B cell (primary cell): ENCODE measurements around the gene S100A3. TPM values are rescaled to one million over a fixed set of nuclear protein-coding genes. Genes with fewer than 3 reads are reported as not detected.

Experiments
- ATAC-seq: fragments of 200-7000 bp; cut with Tn5 transposase; one replicate; pipeline ENCODE4 v1.10.0; 2021; ENCODE audit warnings: low read depth, mild to moderate bottlenecking, moderate number of reproducible peaks, moderate library complexity
- CTCF ChIA-PET: fragments of 350-600 bp; sonication (Branson Sonifier 250); formaldehyde crosslinking; loops from one replicate; lab custom pipeline; 2021; ENCODE audit warnings: antibody characterized with exemption, inconsistent platforms; lab: Charles Lee
- POLR2A ChIA-PET: fragments of 350-600 bp; sonication (Branson Sonifier 250); formaldehyde crosslinking; loops from one replicate; lab custom pipeline; 2021; ENCODE audit warnings: antibody characterized with exemption; lab: Charles Lee
- DNase-seq: peaks from one replicate; pipeline ENCODE4 v3.0.0; 2013
- H2AFZ ChIP-seq: 2 replicates; pipeline ENCODE4 v1.6.1; 2012; ENCODE audit warnings: mild to moderate bottlenecking, low read depth, low read length; ENCODE audit not compliant: insufficient read depth, poor library complexity, severe bottlenecking
- H3K27ac ChIP-seq, 2 donors: 1 replicate in 1 of 2; 2 replicates in 1 of 2; pipeline ENCODE4 v1.5.1; 2012 to 2013; ENCODE audit warnings: low read length in 2 of 2, mild to moderate bottlenecking in 2 of 2, moderate library complexity in 1 of 2
- H3K27me3 ChIP-seq, 4 experiments: fragments of 200-600 bp in 1 of 4; sonication (generic) in 1 of 4; replicated peaks in 1 of 4; 1 replicate in 2 of 4; 2 replicates in 2 of 4; pipeline versions ENCODE4 v1.6.1 to v1.7.0; 2013 to 2016; ENCODE audit warnings: low read length in 3 of 4, mild to moderate bottlenecking in 2 of 4, mixed read lengths in 1 of 4, moderate library complexity in 1 of 4; ENCODE audit not compliant: insufficient read depth in 4 of 4, control insufficient read depth in 3 of 4; ENCODE audit errors: control extremely low read depth in 1 of 4
- H3K36me3 ChIP-seq, 2 experiments: replicated peaks in 1 of 2; 1 replicate in 1 of 2; 2 replicates in 1 of 2; pipeline versions ENCODE4 v1.6.1 to v1.7.1; 2013; ENCODE audit warnings: low read length in 1 of 2; ENCODE audit not compliant: insufficient read depth in 2 of 2, control insufficient read depth in 1 of 2; ENCODE audit errors: control extremely low read depth in 1 of 2, extremely low read depth in 1 of 2
- H3K4me1 ChIP-seq, 2 donors: fragments of 200-600 bp in 1 of 2; sonication (generic) in 1 of 2; 1 replicate in 1 of 2; 2 replicates in 1 of 2; pipeline versions ENCODE4 v1.5.1 to v1.6.1; 2013 to 2017; ENCODE audit warnings: low read length in 2 of 2; ENCODE audit not compliant: control insufficient read depth in 2 of 2, insufficient read depth in 2 of 2
- H3K4me2 ChIP-seq: replicated peaks from 2 replicates; pipeline ENCODE3; 2012; ENCODE audit warnings: mild to moderate bottlenecking, low read depth, low read length; ENCODE audit not compliant: poor library complexity, severe bottlenecking
- H3K4me3 ChIP-seq, 5 experiments: fragments of 200-600 bp in 1 of 5; sonication (generic) in 1 of 5; 1 replicate in 3 of 5; 2 replicates in 2 of 5; pipeline versions ENCODE4 v1.5.1 to v1.7.0; 2011 to 2016; ENCODE audit warnings: low read length in 4 of 5, mild to moderate bottlenecking in 4 of 5, low read depth in 2 of 5, control low read depth in 1 of 5, moderate library complexity in 1 of 5; ENCODE audit not compliant: insufficient read depth in 1 of 5; ENCODE audit errors: control extremely low read depth in 1 of 5, extremely low read depth in 1 of 5
- H3K79me2 ChIP-seq: fragments of 200-600 bp; sonication (generic); one replicate; pipeline ENCODE4 v1.6.0; 2016; ENCODE audit warnings: low read length; ENCODE audit not compliant: control insufficient read depth, insufficient read depth
- H3K9ac ChIP-seq: fragments of 200-600 bp; sonication (generic); 2 replicates; pipeline ENCODE4 v1.6.1; 2017; ENCODE audit warnings: mild to moderate bottlenecking, low read length, moderate library complexity
- H3K9me3 ChIP-seq, 3 donors: one replicate each; pipeline versions ENCODE4 v1.6.1 to v1.7.1; 2013; ENCODE audit warnings: low read length in 2 of 3; ENCODE audit not compliant: control insufficient read depth in 2 of 3, insufficient read depth in 1 of 3; ENCODE audit errors: control extremely low read depth in 1 of 3
- H4K20me1 ChIP-seq: 2 replicates; pipeline ENCODE4 v1.6.0; 2012; ENCODE audit warnings: mild to moderate bottlenecking, low read length; ENCODE audit not compliant: insufficient read depth, control insufficient read depth, poor library complexity, severe bottlenecking
- H3K27ac Mint-ChIP-seq: one replicate; pipeline ENCODE4 v1.8.0; 2021; ENCODE audit warnings: mixed read lengths
- H3K27me3 Mint-ChIP-seq: one replicate; pipeline ENCODE4 v1.8.0; 2021; ENCODE audit warnings: mixed read lengths
- H3K4me1 Mint-ChIP-seq: one replicate; pipeline ENCODE4 v1.8.0; 2021; ENCODE audit warnings: mixed read lengths
- H3K4me3 Mint-ChIP-seq: one replicate; pipeline ENCODE4 v1.8.0; 2021; ENCODE audit warnings: mixed read lengths
- H3K9me3 Mint-ChIP-seq: one replicate; pipeline ENCODE4 v1.8.0; 2022; ENCODE audit warnings: mixed read lengths; ENCODE audit not compliant: insufficient read depth
- EZH2 ChIP-seq: IDR thresholded peaks from 2 replicates; pipeline ENCODE4 v1.6.1; 2012; ENCODE audit warnings: borderline replicate concordance, low read depth, mild to moderate bottlenecking, moderate library complexity, low read length; ENCODE audit not compliant: insufficient read depth, poor library complexity, severe bottlenecking
- WGBS: methylation state at CpG from one replicate; pipeline ENCODE4 v1.1.5; 2013; ENCODE audit warnings: missing lambda C conversion rate; ENCODE audit not compliant: insufficient coverage; 5-methylcytosine and 5-hydroxymethylcytosine counted together
- intact Hi-C: fragments of 100-400 bp; cut with micrococcal nuclease; formaldehyde crosslinking; loops from one replicate; pipeline ENCODE4 v1.10.0; 2022
- polyA plus RNA-seq: library from polyadenylated mRNA; depleted of rRNA; stranded (reverse); fragments of >200 nt; gene quantifications from 2 replicates; pipeline ENCODE4 v1.2.3, GENCODE V29; 2012
- total RNA-seq, 2 donors: library from RNA; stranded (reverse); fragments of 120-200 nt in 1 of 2; gene quantifications; 1 replicate in 1 of 2; 2 replicates in 1 of 2; pipeline versions ENCODE4 v1.2.3 to v1.2.4, GENCODE V29; 2013 to 2022
- TF ChIP-seq, protein P1 (sequence below): fragments of 200-600 bp; IDR thresholded peaks from one replicate; pipeline ENCODE4 v1.8.0; 2022; ENCODE audit warnings: antibody characterized with exemption, mild to moderate bottlenecking

Gene S100A3
- total and polyA plus RNA-seq, 2 donors (not counting 1 experiment from before 2014, with no cell fraction given): not detected

DNA sequence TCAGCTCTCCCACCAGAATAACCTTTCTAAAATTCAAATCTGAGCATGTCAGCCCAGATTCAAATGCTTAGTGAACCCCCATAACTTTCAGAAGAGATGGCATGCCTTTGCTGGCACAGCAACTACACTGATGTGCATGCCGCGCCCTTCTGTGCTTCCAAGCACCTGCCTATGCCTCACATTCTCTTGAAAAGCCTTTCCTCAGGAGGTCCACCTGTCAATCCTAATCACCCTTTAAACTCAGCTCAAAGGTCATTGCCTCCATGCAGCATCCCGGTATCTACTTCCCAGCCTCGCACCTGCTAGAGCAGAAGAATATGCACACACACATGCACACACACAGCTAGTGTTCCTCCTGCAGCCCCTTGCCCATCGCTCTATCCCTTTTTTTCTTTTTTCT, 21.8 kb upstream of the S100A3 start:
- Histone ChIP-seq H3K9ac (no peak overlapping the region), H3K27me3 (peaks cover 0 to 2% (median 0%) of the 10 kb centered on the region in 4 experiments), H3K79me2 (no peaks in the 10 kb centered on the region), H3K4me2 (no peak overlapping the region), H3K4me3 (no peak overlapping the region), H3K27ac (no peak overlapping the region), H2AFZ (no peak overlapping the region), H3K36me3 (no peaks in the 10 kb centered on the region), H4K20me1 (no peaks in the 10 kb centered on the region), H3K9me3 (no peaks in the 10 kb centered on the region), H3K4me1 (peaks cover 10 to 30% of the 10 kb centered on the region in 2 donors)
- Mint-ChIP-seq H3K4me3 (no peak overlapping the region), H3K4me1 (peaks cover 33% of the 10 kb centered on the region), H3K27ac (peak overlapping the region; percentile 46), H3K27me3 (peaks cover 7% of the 10 kb centered on the region), H3K9me3 (no peaks in the 10 kb centered on the region)
- ATAC-seq (no peak), DNase-seq (no peak)
- WGBS: 100% methylated on average over 3 of the region's 5 CpGs
- POLR2A ChIA-PET: interaction anchor here (0.6 kb wide), 1 partner anchor 178 kb away, joined by 9 read pairs; no protein-coding TSS in a partner anchor
- TF ChIP-seq EZH2: no peak
- TF ChIP-seq, protein P1, sequence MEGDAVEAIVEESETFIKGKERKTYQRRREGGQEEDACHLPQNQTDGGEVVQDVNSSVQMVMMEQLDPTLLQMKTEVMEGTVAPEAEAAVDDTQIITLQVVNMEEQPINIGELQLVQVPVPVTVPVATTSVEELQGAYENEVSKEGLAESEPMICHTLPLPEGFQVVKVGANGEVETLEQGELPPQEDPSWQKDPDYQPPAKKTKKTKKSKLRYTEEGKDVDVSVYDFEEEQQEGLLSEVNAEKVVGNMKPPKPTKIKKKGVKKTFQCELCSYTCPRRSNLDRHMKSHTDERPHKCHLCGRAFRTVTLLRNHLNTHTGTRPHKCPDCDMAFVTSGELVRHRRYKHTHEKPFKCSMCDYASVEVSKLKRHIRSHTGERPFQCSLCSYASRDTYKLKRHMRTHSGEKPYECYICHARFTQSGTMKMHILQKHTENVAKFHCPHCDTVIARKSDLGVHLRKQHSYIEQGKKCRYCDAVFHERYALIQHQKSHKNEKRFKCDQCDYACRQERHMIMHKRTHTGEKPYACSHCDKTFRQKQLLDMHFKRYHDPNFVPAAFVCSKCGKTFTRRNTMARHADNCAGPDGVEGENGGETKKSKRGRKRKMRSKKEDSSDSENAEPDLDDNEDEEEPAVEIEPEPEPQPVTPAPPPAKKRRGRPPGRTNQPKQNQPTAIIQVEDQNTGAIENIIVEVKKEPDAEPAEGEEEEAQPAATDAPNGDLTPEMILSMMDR: no peak
- intact Hi-C loops: no loop called here
- CTCF ChIA-PET: interaction anchor here (0.7 to 7.4 kb wide), 15 partner anchors 11 to 415 kb away, joined by 3 to 227 read pairs (median 14); partner anchors contain the start of genes CHTOP, RAB13, S100A1 and S100A13

DNA sequence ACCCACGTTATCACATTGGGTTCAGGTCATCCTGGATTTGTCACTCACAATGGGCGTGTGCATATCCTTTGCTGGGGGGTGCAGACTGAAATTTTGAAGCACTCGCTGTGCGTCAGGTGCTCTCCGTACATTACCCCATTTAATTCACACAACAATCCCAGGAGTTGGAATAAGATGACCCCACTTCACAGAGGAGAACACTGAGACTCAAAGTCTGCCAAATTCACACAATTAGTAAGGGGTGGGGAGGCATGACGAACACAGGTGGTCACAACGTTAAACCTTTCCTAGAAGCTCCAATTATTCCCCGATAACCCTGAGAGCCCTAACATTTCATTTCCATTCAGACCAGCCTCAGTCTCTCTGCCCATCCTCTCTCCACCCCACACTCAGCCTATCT, 20.4 kb upstream of the S100A3 start:
- intact Hi-C loops: no loop called here

More for the DNA sequence above, 20.4 kb upstream of the S100A3 start:
- no peaks in the 10 kb centered on the region for H3K79me2 ChIP-seq
- no peak overlapping the region for H2AFZ ChIP-seq
- 91% methylated on average over 3 of the region's 8 CpGs for WGBS
- no peak overlapping the region for H3K4me3 ChIP-seq
- POLR2A ChIA-PET: no interaction called here
- TF ChIP-seq, protein P1: no peak
- no peak for TF ChIP-seq EZH2
- CTCF ChIA-PET: interaction anchor here (0.9 to 7.4 kb wide), 14 partner anchors 8 to 416 kb away, joined by 3 to 227 read pairs (median 8); partner anchors contain the start of genes CHTOP, S100A1, S100A13 and S100A4
- peaks cover 16 to 37% of the 10 kb centered on the region in 2 donors for H3K4me1 ChIP-seq
- H3K9me3 ChIP-seq: no peaks in the 10 kb centered on the region
- no peak for DNase-seq
- H3K27ac ChIP-seq: no peak overlapping the region
- no peaks in the 10 kb centered on the region for H3K9me3 Mint-ChIP-seq
- no peaks in the 10 kb centered on the region for H3K36me3 ChIP-seq
- ATAC-seq: no peak
- H3K4me3 Mint-ChIP-seq: no peak overlapping the region
- peaks cover 40% of the 10 kb centered on the region for H3K4me1 Mint-ChIP-seq
- no peaks in the 10 kb centered on the region for H4K20me1 ChIP-seq
- no peak overlapping the region for H3K9ac ChIP-seq
- H3K27me3 ChIP-seq: peaks cover 0 to 2% (median 0%) of the 10 kb centered on the region in 4 experiments
- H3K27ac Mint-ChIP-seq: no peak overlapping the region
- H3K4me2 ChIP-seq: no peak overlapping the region
- H3K27me3 Mint-ChIP-seq: peaks cover 7% of the 10 kb centered on the region
